OCI-LY7 (cell line): ENCODE measurements around the gene WDR7.

Source experiments
- CTCF ChIP-seq: fragments of 200-600 bp; sonication (generic); conservative IDR thresholded peaks from 2 replicates; pipeline ENCODE4 v1.5.1; 2014; ENCODE audit warnings: mild to moderate bottlenecking, antibody characterized with exemption, low read length, moderate library complexity, mixed read lengths
- EZH2phosphoT487 ChIP-seq: fragments of 200-600 bp; sonication (generic); IDR thresholded peaks from 2 replicates; pipeline ENCODE4 v1.6.1; 2018; ENCODE audit warnings: low read depth, borderline replicate concordance, mild to moderate bottlenecking, mixed run types, antibody characterized with exemption, low read length, moderate library complexity, mixed read lengths

- TF ChIP-seq CTCF, result no peak
- no peak for TF ChIP-seq EZH2phosphoT487
These were observed 144.2 kb downstream of the WDR7 start for GRCh38 chr18:56795381-56795780.
